ENCODE data around the gene HPS5.

DNA sequence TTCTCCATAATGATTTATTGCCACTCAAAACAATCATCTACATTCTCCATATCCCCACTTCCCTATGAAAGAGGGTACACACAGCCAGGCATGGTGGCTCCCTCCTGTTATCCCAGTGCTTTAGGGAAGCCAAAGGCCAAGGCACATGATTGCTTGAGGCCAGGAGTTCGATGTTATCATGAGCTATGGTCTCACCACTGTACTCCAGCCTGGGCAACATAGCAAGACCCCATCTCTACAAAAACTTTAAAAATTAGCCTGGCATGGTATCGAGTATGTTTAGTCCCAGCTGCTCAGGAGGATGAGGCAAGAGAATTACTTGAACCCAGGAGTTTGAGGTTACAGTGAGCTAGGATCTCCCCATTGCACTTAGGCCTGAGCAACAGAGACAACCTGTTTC, 6.0 kb downstream of the HPS5 start:
- TF ChIP-seq, protein P1, sequence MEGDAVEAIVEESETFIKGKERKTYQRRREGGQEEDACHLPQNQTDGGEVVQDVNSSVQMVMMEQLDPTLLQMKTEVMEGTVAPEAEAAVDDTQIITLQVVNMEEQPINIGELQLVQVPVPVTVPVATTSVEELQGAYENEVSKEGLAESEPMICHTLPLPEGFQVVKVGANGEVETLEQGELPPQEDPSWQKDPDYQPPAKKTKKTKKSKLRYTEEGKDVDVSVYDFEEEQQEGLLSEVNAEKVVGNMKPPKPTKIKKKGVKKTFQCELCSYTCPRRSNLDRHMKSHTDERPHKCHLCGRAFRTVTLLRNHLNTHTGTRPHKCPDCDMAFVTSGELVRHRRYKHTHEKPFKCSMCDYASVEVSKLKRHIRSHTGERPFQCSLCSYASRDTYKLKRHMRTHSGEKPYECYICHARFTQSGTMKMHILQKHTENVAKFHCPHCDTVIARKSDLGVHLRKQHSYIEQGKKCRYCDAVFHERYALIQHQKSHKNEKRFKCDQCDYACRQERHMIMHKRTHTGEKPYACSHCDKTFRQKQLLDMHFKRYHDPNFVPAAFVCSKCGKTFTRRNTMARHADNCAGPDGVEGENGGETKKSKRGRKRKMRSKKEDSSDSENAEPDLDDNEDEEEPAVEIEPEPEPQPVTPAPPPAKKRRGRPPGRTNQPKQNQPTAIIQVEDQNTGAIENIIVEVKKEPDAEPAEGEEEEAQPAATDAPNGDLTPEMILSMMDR (IDR thresholded peaks at IDR 0.05): no peak
- TF ChIP-seq POLR2A (IDR thresholded peaks at IDR 0.05) (no peak), EP300 (IDR thresholded peaks at IDR 0.05; ENCODE audit: low read depth) (no peak)
